Pancreas (tissue), 10 donors: ENCODE data around the gene LRRC37B. TPM values are rescaled to one million over a fixed set of nuclear protein-coding genes. Genes with fewer than 3 reads are reported as not detected.
A peak's percentile ranks its signal among the peaks of the same experiment; 100 is the strongest.
"Not testable (repeated sequence)": the region's sequence is repeated elsewhere in the genome, so short reads cannot be mapped to it uniquely, and the experiment has no call there.

ENCODE experiments used
- ATAC-seq, 4 donors: fragments of 200-7000 bp; cut with Tn5 transposase; one replicate each; pipeline versions ENCODE4 v1.8.0 to v1.9.1; 2020; ENCODE audit warnings: mild to moderate bottlenecking in 4 of 4, moderate library complexity in 4 of 4
- DNase-seq, 6 donors: peaks; one replicate each; pipeline ENCODE4 v3.0.0-alpha.2; 2020
- FAIRE-seq: peaks from 2 replicates; lab custom pipeline; 2012; peaks lifted over from hg19 to GRCh38; lab: Jason Lieb, UNC
- H3K27ac ChIP-seq, 4 donors: fragments of 200-600 bp; sonication (generic); 1 replicate in 3 of 4; 2 replicates in 1 of 4; pipeline versions ENCODE4 v1.5.0 to v1.8.0; 2020
- H3K27me3 ChIP-seq, 4 donors: fragments of 200-600 bp; one replicate each; pipeline ENCODE4 v1.8.0; 2021
- H3K36me3 ChIP-seq, 3 donors: fragments of 200-600 bp; sonication (generic) in 1 of 3; one replicate each; pipeline versions ENCODE4 v1.5.0 to v1.8.0; 2020 to 2021
- H3K4me1 ChIP-seq, 3 donors: fragments of 200-600 bp; one replicate each; pipeline ENCODE4 v1.8.0; 2021
- H3K4me3 ChIP-seq, 4 donors: fragments of 200-600 bp; sonication (generic) in 2 of 4; one replicate each; pipeline versions ENCODE4 v1.5.0 to v1.8.0; 2020 to 2021
- H3K9me3 ChIP-seq, 4 donors: fragments of 200-600 bp; one replicate each; pipeline ENCODE4 v1.8.0; 2021
- WGBS, 2 donors: extraction: QIAGEN DNeasy Blood & Tissue Kit; methylation state at CpG; one replicate each; pipeline ENCODE4 v1.1.7; 2013; 5-methylcytosine and 5-hydroxymethylcytosine counted together
- intact Hi-C, 3 donors: fragments of 100-400 bp; cut with DNase I; formaldehyde crosslinking; loops; one replicate each; pipeline versions ENCODE4 v1.11.1 to v1.14.2; 2022
- polyA plus RNA-seq, 2 donors: library from polyadenylated mRNA; stranded (reverse); fragments of 200-250 nt; gene quantifications; one replicate each; pipeline ENCODE4 v1.2.3, GENCODE V29; 2013
- total RNA-seq, 6 donors: library from RNA; stranded (reverse); fragmentation: NEBNext Ultra II Directional in 4 of 6; extraction: Animal tissue kit (Norgen Biotek cat#: 25700) in 4 of 6; gene quantifications; one replicate each; pipeline versions ENCODE4 v1.2.1 to v1.2.4, GENCODE V29; 2021 to 2023
- TF ChIP-seq, protein P1 (sequence below), 4 donors: fragments of 200-600 bp; sonication (generic) in 3 of 4; IDR thresholded peaks; one replicate each; pipeline versions ENCODE4 v1.5.0 to v1.8.0; 2021; ENCODE audit warnings: antibody characterized with exemption in 4 of 4
- donor health status: healthy with polysubstance abuse.
- donor health status: DM: no; HTN: no; CAD: no; lungs with moderate emphysema.
- donor health status: DM: no; HTN: no; CAD: no.
- donor health status: control.
- donor health status: control.
- donor health status: Bipolar disorder and iron deficiency.
- donor health status: DM: yes; HTN: yes; CAD: no.
- donor health status: DM: no; HTN: no; CAD: no.
- donor health status: DM: no; HTN: no; CAD: no.
- donor health status: DM: yes; HTN: yes; CAD: no.

The LRRC37B gene
- 10 to 100 TPM in 1 of 6 donors, 1 to 10 TPM in 5; 2.9 to 11.0 (median 5.7) TPM for total RNA-seq
- 10 to 100 TPM in 1 of 2 donors, 1 to 10 TPM in 1; 8.2 to 11.9 TPM for polyA plus RNA-seq

- Histone ChIP-seq H3K4me1 (peaks cover 0 to 9% (median 4%) of the 10 kb centered on the region in 3 donors), H3K27ac (peak within 1 kb of the TSS; percentile 35 to 80 (median 64)), H3K36me3 (no peaks in the 10 kb centered on the region), H3K9me3 (no peaks in the 10 kb centered on the region), H3K27me3 (no peaks in the 10 kb centered on the region), H3K4me3 (peak within 1 kb of the TSS; percentile 55 to 93 (median 84))
- 0 to 1% methylated on average over 44 to 51 of the region's 51 CpGs for WGBS, 2 donors
- FAIRE-seq (no peak), ATAC-seq (peak; percentile 97 to 99 (median 98)), DNase-seq (peak; percentile 78 to 97 (median 88))
- TF ChIP-seq, protein P1, sequence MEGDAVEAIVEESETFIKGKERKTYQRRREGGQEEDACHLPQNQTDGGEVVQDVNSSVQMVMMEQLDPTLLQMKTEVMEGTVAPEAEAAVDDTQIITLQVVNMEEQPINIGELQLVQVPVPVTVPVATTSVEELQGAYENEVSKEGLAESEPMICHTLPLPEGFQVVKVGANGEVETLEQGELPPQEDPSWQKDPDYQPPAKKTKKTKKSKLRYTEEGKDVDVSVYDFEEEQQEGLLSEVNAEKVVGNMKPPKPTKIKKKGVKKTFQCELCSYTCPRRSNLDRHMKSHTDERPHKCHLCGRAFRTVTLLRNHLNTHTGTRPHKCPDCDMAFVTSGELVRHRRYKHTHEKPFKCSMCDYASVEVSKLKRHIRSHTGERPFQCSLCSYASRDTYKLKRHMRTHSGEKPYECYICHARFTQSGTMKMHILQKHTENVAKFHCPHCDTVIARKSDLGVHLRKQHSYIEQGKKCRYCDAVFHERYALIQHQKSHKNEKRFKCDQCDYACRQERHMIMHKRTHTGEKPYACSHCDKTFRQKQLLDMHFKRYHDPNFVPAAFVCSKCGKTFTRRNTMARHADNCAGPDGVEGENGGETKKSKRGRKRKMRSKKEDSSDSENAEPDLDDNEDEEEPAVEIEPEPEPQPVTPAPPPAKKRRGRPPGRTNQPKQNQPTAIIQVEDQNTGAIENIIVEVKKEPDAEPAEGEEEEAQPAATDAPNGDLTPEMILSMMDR (IDR thresholded peaks at IDR 0.05): peak; percentile 97 to 99 (median 98)
- intact Hi-C loops: loop anchor here in 1 of 3 donors (10.0 kb wide), 1 partner anchor 128 kb away; no protein-coding TSS in a partner anchor
These were observed at the start of gene LRRC37B for GRCh38 chr17:32006957-32007462. LRRC37B (plus strand) TSS chr17:32007383; CDS start chr17:32021393, 14,010 bp downstream.

- ATAC-seq, H3K4me1 ChIP-seq, H3K27me3 ChIP-seq, DNase-seq, H3K9me3 ChIP-seq, H3K36me3 ChIP-seq, H3K4me3 ChIP-seq, intact Hi-C loops, FAIRE-seq, H3K27ac ChIP-seq: not testable (repeated sequence)
- 94 to 97% methylated on average over 8 of the region's 8 CpGs for WGBS, 2 donors
These were observed 43.1 kb upstream of the LRRC37B start for GRCh38 chr17:31964131-31964530.

DNA sequence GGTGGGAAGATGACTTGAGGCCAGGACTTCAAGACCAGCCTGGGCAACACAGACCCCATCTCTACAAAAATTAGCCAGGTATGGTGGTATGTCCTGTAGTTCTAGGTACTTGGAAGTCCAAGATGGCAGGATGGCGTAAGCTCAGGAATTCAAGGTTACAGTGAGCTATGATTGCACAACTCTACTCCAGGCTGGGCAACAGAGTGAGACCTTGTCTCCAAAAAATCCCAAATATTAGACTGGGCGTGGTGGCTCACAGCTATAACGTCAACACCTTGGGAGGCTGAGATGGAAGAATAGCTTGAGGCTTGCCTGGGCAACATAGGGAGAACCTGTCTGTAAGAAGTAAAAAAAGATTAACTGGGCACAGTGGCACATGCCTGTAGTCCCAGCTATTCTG is 39.5 kb upstream of the LRRC37B start:
- H3K36me3 ChIP-seq: peaks cover 0 to 6% (median 0%) of the 10 kb centered on the region in 3 donors
- ATAC-seq: no peak

GRCh38 chr17:31970416-31970815 is 36.8 kb upstream of the LRRC37B start:
- H3K27ac ChIP-seq, H3K4me3 ChIP-seq, DNase-seq, H3K4me1 ChIP-seq, H3K9me3 ChIP-seq, intact Hi-C loops, FAIRE-seq, H3K27me3 ChIP-seq, ATAC-seq: not testable (repeated sequence)
- H3K36me3 ChIP-seq: peaks cover 0 to 13% (median 0%) of the 10 kb centered on the region in 3 donors
- WGBS, 2 donors: 90 to 91% methylated on average over 5 of the region's 5 CpGs

More for the DNA sequence above, 39.5 kb upstream of the LRRC37B start:
- TF ChIP-seq, protein P1 (IDR thresholded peaks at IDR 0.05): no peak
- intact Hi-C loops: no loop called here
- no peaks in the 10 kb centered on the region for H3K9me3 ChIP-seq
- H3K27ac ChIP-seq: no peak overlapping the region
- no peak overlapping the region for H3K4me3 ChIP-seq
- no peaks in the 10 kb centered on the region for H3K4me1 ChIP-seq
- FAIRE-seq: no peak
- 95 to 96% methylated on average over 3 of the region's 3 CpGs for WGBS, 2 donors
- no peaks in the 10 kb centered on the region for H3K27me3 ChIP-seq
- DNase-seq: no peak

DNA sequence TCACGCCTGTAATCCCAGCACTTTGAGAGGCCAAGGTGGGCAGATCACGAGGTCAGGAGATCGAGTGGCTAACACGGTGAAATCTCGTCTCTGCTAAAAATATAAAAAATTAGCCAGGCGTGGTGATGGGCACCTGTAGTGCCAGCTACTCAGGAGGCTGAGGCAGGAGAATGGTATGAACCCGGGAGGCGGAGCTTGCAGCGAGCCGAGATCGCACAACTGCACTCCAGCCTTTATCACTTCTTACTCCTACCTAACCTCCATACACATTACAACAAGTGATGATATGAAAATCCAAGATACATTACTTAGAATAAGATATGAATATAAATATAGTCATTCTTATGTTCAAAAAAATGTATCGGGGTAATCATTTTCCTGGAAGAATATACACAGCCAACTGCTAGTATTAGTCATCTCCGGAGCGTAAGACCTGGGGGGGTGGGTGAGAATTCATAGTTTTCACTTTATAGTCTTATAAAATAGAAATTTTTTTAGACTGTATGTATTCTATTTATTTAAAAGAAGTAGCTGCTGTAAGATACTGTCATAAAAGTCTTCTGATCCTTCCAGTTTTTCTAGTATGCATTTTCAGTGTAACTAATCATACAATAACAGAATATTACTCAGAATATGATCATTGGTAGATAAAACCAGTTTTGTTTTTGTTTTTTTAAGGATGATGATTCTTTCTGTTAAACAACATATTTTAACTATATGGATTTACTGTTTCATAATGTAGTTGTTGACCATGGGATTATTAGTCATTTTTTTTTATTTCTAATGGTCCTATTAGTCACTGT is 32.7 kb upstream of the LRRC37B start:
- ATAC-seq, H3K4me3 ChIP-seq, H3K9me3 ChIP-seq, H3K27me3 ChIP-seq, H3K27ac ChIP-seq, DNase-seq, H3K4me1 ChIP-seq, intact Hi-C loops: not testable (repeated sequence)
- H3K36me3 ChIP-seq: peaks cover 0 to 15% (median 0%) of the 10 kb centered on the region in 3 donors
- FAIRE-seq: peak; percentile 54
- 95% methylated on average over 14 of the region's 14 CpGs for WGBS, 2 donors

DNA sequence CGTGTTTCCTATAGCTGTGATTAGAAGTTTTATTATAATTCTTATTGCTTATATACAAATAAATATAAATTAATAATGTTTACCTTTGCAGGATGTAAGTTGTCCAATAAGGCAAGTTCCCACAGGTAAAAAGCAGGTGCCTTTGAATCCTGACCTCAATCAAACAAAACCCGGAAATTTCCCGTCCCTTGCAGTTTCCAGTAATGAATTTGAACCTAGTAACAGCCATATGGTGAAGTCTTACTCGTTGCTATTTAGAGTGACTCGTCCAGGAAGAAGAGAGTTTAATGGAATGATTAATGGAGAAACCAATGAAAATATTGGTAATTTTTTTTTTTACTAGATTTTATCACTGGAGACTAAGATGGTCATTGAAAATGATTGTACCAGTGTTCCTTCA is 31.8 kb upstream of the LRRC37B start:
- WGBS, 2 donors: 79 to 83% methylated on average over 5 of the region's 5 CpGs
- H3K36me3 ChIP-seq: peaks cover 0 to 15% (median 0%) of the 10 kb centered on the region in 3 donors
- H3K9me3 ChIP-seq, DNase-seq, FAIRE-seq, intact Hi-C loops, H3K27ac ChIP-seq, H3K4me3 ChIP-seq, H3K4me1 ChIP-seq, H3K27me3 ChIP-seq, ATAC-seq: not testable (repeated sequence)

DNA sequence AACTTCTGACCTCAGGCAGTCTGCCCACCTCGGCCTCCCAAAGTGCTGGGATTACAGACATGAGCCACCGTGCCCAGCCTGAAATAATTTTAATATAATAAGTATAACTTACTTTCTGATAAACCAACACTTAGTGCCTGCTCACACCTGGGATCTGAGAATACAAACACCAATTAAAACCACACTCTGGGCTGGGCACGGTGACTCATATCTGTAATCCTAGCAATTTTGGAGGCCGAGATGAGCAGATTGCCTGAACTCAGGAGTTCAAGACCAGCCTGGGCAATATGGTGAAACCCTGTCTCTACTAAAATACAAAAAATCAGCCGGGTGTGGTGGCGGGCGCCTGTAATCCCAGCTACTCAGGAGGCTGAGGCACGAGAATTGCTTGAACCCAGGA is 15.4 kb upstream of the LRRC37B start:
- H3K4me3 ChIP-seq, H3K4me1 ChIP-seq, intact Hi-C loops, ATAC-seq, H3K27me3 ChIP-seq, FAIRE-seq, DNase-seq, H3K9me3 ChIP-seq, H3K27ac ChIP-seq: not testable (repeated sequence)
- H3K36me3 ChIP-seq: peaks cover 0 to 47% (median 0%) of the 10 kb centered on the region in 3 donors
- WGBS, 2 donors: 96 to 97% methylated on average over 8 of the region's 8 CpGs
